8988T (cell line): Measurements from ENCODE around the gene TBC1D3H.
"Not testable (repeated sequence)": the region's sequence is repeated elsewhere in the genome, so short reads cannot be mapped to it uniquely, and the experiment has no call there.

Experiments
- DNase-seq: peaks from one replicate; pipeline ENCODE4 v3.0.0; 2011

Gene TBC1D3H

GRCh38 chr17:36388385-36389245 lies at the start of gene TBC1D3H:
Gene TBC1D3H (minus strand): TSS chr17:36388435. CDS start chr17:36386895, 1,540 bp downstream.
- DNase-seq, result not testable (repeated sequence)

GRCh38 chr17:36428891-36429290 lies 40.7 kb upstream of the TBC1D3H start:
- not testable (repeated sequence) for DNase-seq

- DNase-seq, result not testable (repeated sequence)
Measured at GRCh38 chr17:36415180-36415941, 27.1 kb upstream of the TBC1D3H start.

GRCh38 chr17:36390943-36391645 lies 2.9 kb upstream of the TBC1D3H start:
- DNase-seq, result not testable (repeated sequence)

GRCh38 chr17:36375938-36376337 lies 12.3 kb downstream of the TBC1D3H start:
- not testable (repeated sequence) for DNase-seq

- DNase-seq, result not testable (repeated sequence)
Measured at GRCh38 chr17:36362496-36362895, 25.7 kb downstream of the TBC1D3H start.
